Liver (tissue), 9 donors: Measurements from ENCODE around the gene LILRA6. TPM values are rescaled to one million over a fixed set of nuclear protein-coding genes. Genes with fewer than 3 reads are reported as not detected.
A peak's percentile ranks its signal among the peaks of the same experiment; 100 is the strongest.

Source experiments
- DNase-seq: peaks from one replicate; pipeline ENCODE4 v3.0.0-alpha.2; 2017; ENCODE audit warnings: low spot score
- H3K27ac ChIP-seq, 2 donors: one replicate each; pipeline ENCODE4 v1.7.0; 2013; ENCODE audit warnings: inconsistent platforms in 2 of 2, low read length in 2 of 2, control low read depth in 1 of 2, low read depth in 1 of 2, mild to moderate bottlenecking in 1 of 2
- H3K27me3 ChIP-seq, 4 donors: one replicate each; pipeline versions ENCODE4 v1.6.1 to v1.7.0; 2013; ENCODE audit warnings: low read length in 3 of 4, inconsistent platforms in 1 of 4, mild to moderate bottlenecking in 1 of 4, moderate library complexity in 1 of 4; ENCODE audit not compliant: control insufficient read depth in 4 of 4, insufficient read depth in 4 of 4
- H3K36me3 ChIP-seq, 4 donors: one replicate each; pipeline versions ENCODE4 v1.6.1 to v1.7.0; 2013; ENCODE audit warnings: low read length in 3 of 4, mild to moderate bottlenecking in 3 of 4, low read depth in 1 of 4, moderate library complexity in 1 of 4; ENCODE audit not compliant: control insufficient read depth in 4 of 4, insufficient read depth in 3 of 4
- H3K4me1 ChIP-seq, 4 donors: one replicate each; pipeline versions ENCODE4 v1.6.1 to v1.7.0; 2013; ENCODE audit warnings: low read length in 3 of 4, mild to moderate bottlenecking in 3 of 4, moderate library complexity in 1 of 4; ENCODE audit not compliant: control insufficient read depth in 4 of 4, insufficient read depth in 4 of 4
- H3K4me3 ChIP-seq, 3 donors: one replicate each; pipeline versions ENCODE4 v1.6.1 to v1.7.0; 2013; ENCODE audit warnings: low read length in 3 of 3, control low read depth in 1 of 3, low read depth in 1 of 3, mild to moderate bottlenecking in 1 of 3
- H3K9ac ChIP-seq, 2 donors: one replicate each; pipeline ENCODE4 v1.7.0; 2013; ENCODE audit warnings: low read length in 2 of 2, mild to moderate bottlenecking in 2 of 2, moderate library complexity in 2 of 2, control low read depth in 1 of 2, low read depth in 1 of 2
- H3K9me3 ChIP-seq, 4 donors: one replicate each; pipeline versions ENCODE4 v1.6.1 to v1.7.0; 2013; ENCODE audit warnings: low read length in 3 of 4; ENCODE audit not compliant: control insufficient read depth in 4 of 4
- ATF3 ChIP-seq: IDR thresholded peaks from 2 replicates; pipeline ENCODE4 v1.6.1; 2016; ENCODE audit warnings: antibody characterized with exemption
- CTCF ChIP-seq: fragments of 150-350 bp; IDR thresholded peaks from 2 replicates; pipeline ENCODE4 v1.5.1; 2017; ENCODE audit warnings: improper control_type of control experiment, low read depth, low read length; ENCODE audit not compliant: missing input control
- FOXA1 ChIP-seq: IDR thresholded peaks from 2 replicates; pipeline ENCODE4 v1.6.1; 2016; ENCODE audit warnings: antibody characterized with exemption
- GABPA ChIP-seq, 2 donors: IDR thresholded peaks in 1 of 2; conservative IDR thresholded peaks in 1 of 2; 2 replicates each; pipeline ENCODE4 v1.6.1; 2016; ENCODE audit warnings: antibody characterized with exemption in 2 of 2, mild to moderate bottlenecking in 1 of 2, moderate library complexity in 1 of 2
- HNF4A ChIP-seq, 2 donors: conservative IDR thresholded peaks; 2 replicates each; pipeline ENCODE4 v1.6.1; 2016; ENCODE audit warnings: antibody characterized with exemption in 2 of 2, mild to moderate bottlenecking in 2 of 2
- HNF4G ChIP-seq: IDR thresholded peaks from 2 replicates; pipeline ENCODE4 v1.6.1; 2016; ENCODE audit warnings: antibody characterized with exemption
- JUND ChIP-seq, 2 donors: IDR thresholded peaks; 2 replicates each; pipeline ENCODE4 v1.6.1; 2016; ENCODE audit warnings: antibody characterized with exemption in 2 of 2
- MAX ChIP-seq: IDR thresholded peaks from 2 replicates; pipeline ENCODE4 v1.6.1; 2016; ENCODE audit warnings: antibody characterized with exemption
- NR2F2 ChIP-seq: IDR thresholded peaks from 2 replicates; pipeline ENCODE4 v1.6.1; 2016; ENCODE audit warnings: antibody characterized with exemption
- REST ChIP-seq: IDR thresholded peaks from 2 replicates; pipeline ENCODE4 v1.6.1; 2016; ENCODE audit warnings: antibody characterized with exemption, mild to moderate bottlenecking
- RXRA ChIP-seq, 2 donors: IDR thresholded peaks; 2 replicates each; pipeline ENCODE4 v1.6.1; 2017 to 2018; ENCODE audit warnings: antibody characterized with exemption in 2 of 2, mild to moderate bottlenecking in 1 of 2
- SP1 ChIP-seq: IDR thresholded peaks from 2 replicates; pipeline ENCODE4 v1.6.1; 2018; ENCODE audit warnings: antibody characterized with exemption, mild to moderate bottlenecking
- TAF1 ChIP-seq: conservative IDR thresholded peaks from 2 replicates; pipeline ENCODE4 v1.6.1; 2016; ENCODE audit warnings: antibody characterized with exemption, mild to moderate bottlenecking
- YY1 ChIP-seq: IDR thresholded peaks from 2 replicates; pipeline ENCODE4 v1.6.1; 2016; ENCODE audit warnings: antibody characterized with exemption, mild to moderate bottlenecking
- ZBTB33 ChIP-seq: IDR thresholded peaks from 2 replicates; pipeline ENCODE4 v1.6.1; 2016; ENCODE audit warnings: antibody characterized with exemption
- WGBS: extraction: QIAGEN DNeasy Blood & Tissue Kit; methylation state at CpG from one replicate; pipeline ENCODE4 v1.1.7; 2013; 5-methylcytosine and 5-hydroxymethylcytosine counted together
- polyA plus RNA-seq, 2 donors: library from polyadenylated mRNA; stranded (reverse) in 1 of 2; unstranded in 1 of 2; fragments of 200-250 nt in 1 of 2; fragments of >200 nt in 1 of 2; fragmentation: Nextera tagmentation in 1 of 2; extraction: Ambion mirVana in 1 of 2; gene quantifications; one replicate each; pipeline versions ENCODE4 v1.2.1 to v1.2.3, GENCODE V29; 2013 to 2015
- total RNA-seq, 2 donors: library from RNA; depleted of rRNA; stranded (reverse); fragments of >200 nt; gene quantifications; one replicate each; pipeline ENCODE4 v1.2.3, GENCODE V29; 2014
- donor health status: healthy.
- donor health status: healthy.
- donor health status: healthy.
- donor health status: healthy.
- donor health status: healthy.

LILRA6 gene
- total and polyA plus RNA-seq, 4 donors: 1.0 to 2.8 (median 1.7) TPM

GRCh38 chr19:54206831-54207177, 35.8 kb downstream of the LILRA6 start:
- H3K9me3 ChIP-seq: no peaks in the 10 kb centered on the region
- no peak overlapping the region for H3K4me3 ChIP-seq
- TF ChIP-seq MAX (no peak), HNF4A (conservative IDR thresholded peaks at IDR 0.05) (no peak), CTCF (no peak), TAF1 (no peak), REST (no peak), RXRA (IDR thresholded peaks at IDR 0.05) (no peak), YY1 (no peak), JUND (IDR thresholded peaks at IDR 0.05) (no peak), ATF3 (no peak), ZBTB33 (no peak), NR2F2 (no peak), HNF4G (no peak), SP1 (no peak), GABPA (IDR thresholded peaks at IDR 0.05 in 1 of 2, conservative IDR thresholded peaks at IDR 0.05 in 1 of 2) (no peak), FOXA1 (no peak)
- H3K9ac ChIP-seq: peak overlapping the region in 1 of 2 donors; percentile 36
- WGBS: 86% methylated on average over 13 of the region's 13 CpGs
- DNase-seq: no peak
- H3K4me1 ChIP-seq: peaks cover 31 to 98% (median 82%) of the 10 kb centered on the region in 4 donors
- peaks cover 20 to 47% (median 32%) of the 10 kb centered on the region in 4 donors for H3K36me3 ChIP-seq
- H3K27ac ChIP-seq: peak overlapping the region; percentile 88 to 94
- H3K27me3 ChIP-seq: no peaks in the 10 kb centered on the region
